Upper lobe of left lung (tissue), 4 donors: Measurements from ENCODE around the gene KRT2.

ENCODE experiments used
- EP300 ChIP-seq, 4 donors: sonication (generic); formaldehyde crosslinking; IDR thresholded peaks; one replicate each; pipeline ENCODE4 v1.5.1; 2017; ENCODE audit warnings: antibody characterized with exemption in 4 of 4, control low read depth in 2 of 4
- POLR2AphosphoS5 ChIP-seq, 2 donors: sonication (generic); formaldehyde crosslinking; IDR thresholded peaks; one replicate each; pipeline ENCODE4 v1.5.1; 2017; ENCODE audit warnings: antibody characterized with exemption in 2 of 2
- TF ChIP-seq, protein P1 (sequence below), 6 experiments: fragments of 450-650 bp in 4 of 6; fragments of 200-600 bp in 2 of 6; sonication (generic) in 2 of 6; IDR thresholded peaks; one replicate each; pipeline ENCODE4 v1.5.1; 2016 to 2019; ENCODE audit warnings: antibody characterized with exemption in 6 of 6

DNA sequence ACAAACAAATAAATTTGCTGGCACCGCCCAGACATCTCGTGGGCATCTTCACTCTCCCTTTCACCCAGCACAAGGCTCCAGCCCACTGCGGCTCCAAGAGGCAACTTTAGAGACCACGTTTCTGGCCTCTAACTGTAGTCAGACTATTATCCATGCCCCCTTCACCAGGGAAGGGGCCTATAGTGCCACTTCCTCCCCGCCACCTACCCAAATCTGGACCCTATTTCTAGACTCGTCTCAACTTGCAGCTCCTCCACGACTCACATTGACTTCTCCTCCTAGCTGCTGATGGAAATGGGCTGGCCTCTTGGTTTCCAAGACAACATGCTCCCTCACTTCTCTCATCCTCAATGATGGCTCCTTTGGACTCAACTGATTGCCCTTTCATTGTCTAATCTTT is 15.9 kb upstream of the KRT2 start:
- TF ChIP-seq, protein P1, sequence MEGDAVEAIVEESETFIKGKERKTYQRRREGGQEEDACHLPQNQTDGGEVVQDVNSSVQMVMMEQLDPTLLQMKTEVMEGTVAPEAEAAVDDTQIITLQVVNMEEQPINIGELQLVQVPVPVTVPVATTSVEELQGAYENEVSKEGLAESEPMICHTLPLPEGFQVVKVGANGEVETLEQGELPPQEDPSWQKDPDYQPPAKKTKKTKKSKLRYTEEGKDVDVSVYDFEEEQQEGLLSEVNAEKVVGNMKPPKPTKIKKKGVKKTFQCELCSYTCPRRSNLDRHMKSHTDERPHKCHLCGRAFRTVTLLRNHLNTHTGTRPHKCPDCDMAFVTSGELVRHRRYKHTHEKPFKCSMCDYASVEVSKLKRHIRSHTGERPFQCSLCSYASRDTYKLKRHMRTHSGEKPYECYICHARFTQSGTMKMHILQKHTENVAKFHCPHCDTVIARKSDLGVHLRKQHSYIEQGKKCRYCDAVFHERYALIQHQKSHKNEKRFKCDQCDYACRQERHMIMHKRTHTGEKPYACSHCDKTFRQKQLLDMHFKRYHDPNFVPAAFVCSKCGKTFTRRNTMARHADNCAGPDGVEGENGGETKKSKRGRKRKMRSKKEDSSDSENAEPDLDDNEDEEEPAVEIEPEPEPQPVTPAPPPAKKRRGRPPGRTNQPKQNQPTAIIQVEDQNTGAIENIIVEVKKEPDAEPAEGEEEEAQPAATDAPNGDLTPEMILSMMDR (IDR thresholded peaks at IDR 0.05): no peak
- TF ChIP-seq EP300 (IDR thresholded peaks at IDR 0.05) (no peak), POLR2AphosphoS5 (IDR thresholded peaks at IDR 0.05) (no peak)
